ENCODE data around the gene DGUOK.
"Not testable (repeated sequence)": the region's sequence is repeated elsewhere in the genome, so short reads cannot be mapped to it uniquely, and the experiment has no call there.

DGUOK gene

DNA sequence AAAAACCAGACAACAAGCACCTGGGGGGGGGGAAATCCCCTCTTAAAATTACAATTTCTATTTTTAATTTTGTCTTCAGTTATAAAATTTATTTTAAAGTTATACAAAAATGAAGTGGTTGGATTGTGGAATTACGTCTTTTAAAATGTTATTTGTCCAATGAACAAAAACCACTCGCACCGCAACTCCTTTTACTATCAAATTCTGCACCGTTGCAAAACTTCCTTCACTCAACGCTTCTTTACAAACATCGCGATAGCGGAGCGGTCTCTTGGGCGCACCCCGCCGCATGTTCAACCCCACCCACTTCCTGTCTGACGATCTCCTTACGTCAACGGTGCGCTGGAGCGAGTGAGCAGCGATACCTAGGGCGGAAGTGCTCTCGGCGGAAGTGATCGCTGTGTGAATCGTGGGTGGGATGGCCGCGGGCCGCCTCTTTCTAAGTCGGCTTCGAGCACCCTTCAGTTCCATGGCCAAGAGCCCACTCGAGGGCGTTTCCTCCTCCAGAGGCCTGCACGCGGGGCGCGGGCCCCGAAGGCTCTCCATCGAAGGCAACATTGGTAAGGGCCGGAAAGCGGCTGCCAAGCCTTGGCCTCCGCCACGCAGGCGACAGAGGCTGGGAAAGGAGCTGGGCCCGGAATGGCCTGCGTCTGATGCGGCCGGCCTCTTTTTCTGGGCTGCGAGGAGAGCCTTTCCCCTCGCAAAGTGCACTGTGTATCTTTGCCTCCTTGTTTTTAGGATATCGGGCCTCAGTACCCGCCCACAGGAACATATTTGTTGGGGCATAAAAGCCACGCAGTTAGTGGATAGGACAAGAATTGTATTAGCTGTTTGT lies at the start of gene DGUOK:
Gene DGUOK (plus strand): TSS at position 388 of the 835 bp plus-strand sequence. CDS start 31 bp downstream, at position 419.
- peak; percentile 100 for DNase-seq (ENCODE audit: low read depth)
- H3K4me3 ChIP-seq (ENCODE audit: low read length): peak within 1 kb of the TSS; percentile 80
- TF ChIP-seq, protein P1, sequence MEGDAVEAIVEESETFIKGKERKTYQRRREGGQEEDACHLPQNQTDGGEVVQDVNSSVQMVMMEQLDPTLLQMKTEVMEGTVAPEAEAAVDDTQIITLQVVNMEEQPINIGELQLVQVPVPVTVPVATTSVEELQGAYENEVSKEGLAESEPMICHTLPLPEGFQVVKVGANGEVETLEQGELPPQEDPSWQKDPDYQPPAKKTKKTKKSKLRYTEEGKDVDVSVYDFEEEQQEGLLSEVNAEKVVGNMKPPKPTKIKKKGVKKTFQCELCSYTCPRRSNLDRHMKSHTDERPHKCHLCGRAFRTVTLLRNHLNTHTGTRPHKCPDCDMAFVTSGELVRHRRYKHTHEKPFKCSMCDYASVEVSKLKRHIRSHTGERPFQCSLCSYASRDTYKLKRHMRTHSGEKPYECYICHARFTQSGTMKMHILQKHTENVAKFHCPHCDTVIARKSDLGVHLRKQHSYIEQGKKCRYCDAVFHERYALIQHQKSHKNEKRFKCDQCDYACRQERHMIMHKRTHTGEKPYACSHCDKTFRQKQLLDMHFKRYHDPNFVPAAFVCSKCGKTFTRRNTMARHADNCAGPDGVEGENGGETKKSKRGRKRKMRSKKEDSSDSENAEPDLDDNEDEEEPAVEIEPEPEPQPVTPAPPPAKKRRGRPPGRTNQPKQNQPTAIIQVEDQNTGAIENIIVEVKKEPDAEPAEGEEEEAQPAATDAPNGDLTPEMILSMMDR (IDR thresholded peaks at IDR 0.05; ENCODE audit: insufficient read depth, low read depth, low read length, missing control alignments): no peak

DNA sequence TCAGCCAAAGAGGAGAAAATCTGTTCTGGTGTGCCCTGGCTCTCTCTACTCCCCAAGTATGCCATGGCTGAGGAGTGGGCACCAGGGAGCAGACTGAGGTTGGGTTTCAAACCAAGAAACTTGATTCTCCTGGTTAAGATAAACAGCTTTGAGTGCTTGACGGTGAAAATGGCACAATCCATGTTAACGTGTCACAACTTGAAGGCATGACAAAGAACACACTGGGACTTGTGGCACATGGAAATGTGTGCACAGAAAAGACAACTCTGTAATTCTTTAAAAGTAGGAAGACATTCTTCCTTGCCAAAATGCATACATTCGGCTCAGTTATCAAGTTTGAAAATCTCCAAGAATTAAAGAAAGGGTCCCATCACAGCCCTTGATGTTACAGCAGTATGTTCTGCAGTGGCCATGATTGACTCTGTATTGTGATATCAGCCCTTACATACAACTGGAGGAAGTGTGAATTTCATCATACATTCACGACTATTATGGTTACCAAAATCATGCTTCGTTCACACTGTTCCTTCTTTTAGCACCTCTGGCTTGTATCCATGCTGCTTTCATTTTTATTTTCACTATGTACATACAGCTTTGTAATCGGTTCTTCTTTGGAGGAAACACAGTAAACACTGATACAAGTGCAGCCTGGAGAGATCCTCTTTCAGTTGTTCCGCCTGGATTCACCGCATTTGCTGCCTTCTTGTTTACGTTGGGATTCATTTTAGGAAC lies 49.4 kb upstream of the DGUOK start:
- peak; percentile 66 for DNase-seq (ENCODE audit: low read depth)
- no peak overlapping the region for H3K4me3 ChIP-seq (ENCODE audit: low read length)
- TF ChIP-seq, protein P1 (IDR thresholded peaks at IDR 0.05; ENCODE audit: insufficient read depth, low read depth, low read length, missing control alignments): no peak

DNA sequence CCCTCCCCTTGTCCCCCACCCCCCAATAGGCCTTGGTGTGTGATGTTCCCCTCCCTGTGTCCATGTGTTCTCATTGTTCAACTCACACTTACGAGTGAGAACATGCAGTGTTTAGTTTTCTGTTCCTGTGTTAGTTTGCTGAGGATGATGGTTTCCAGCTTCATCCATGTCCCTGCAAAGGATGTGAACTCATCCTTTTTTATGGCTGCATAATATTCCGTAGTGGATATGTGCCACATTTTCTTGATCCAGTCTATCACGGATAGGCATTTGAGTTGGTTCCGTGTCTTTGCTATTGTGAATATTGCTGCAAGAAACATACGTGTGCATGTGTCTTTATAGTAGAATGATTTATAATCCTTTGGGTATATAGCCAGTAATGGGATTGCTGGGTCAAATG lies 48.7 kb upstream of the DGUOK start:
- DNase-seq (ENCODE audit: low read depth); H3K4me3 ChIP-seq (ENCODE audit: low read length): not testable (repeated sequence)

DNA sequence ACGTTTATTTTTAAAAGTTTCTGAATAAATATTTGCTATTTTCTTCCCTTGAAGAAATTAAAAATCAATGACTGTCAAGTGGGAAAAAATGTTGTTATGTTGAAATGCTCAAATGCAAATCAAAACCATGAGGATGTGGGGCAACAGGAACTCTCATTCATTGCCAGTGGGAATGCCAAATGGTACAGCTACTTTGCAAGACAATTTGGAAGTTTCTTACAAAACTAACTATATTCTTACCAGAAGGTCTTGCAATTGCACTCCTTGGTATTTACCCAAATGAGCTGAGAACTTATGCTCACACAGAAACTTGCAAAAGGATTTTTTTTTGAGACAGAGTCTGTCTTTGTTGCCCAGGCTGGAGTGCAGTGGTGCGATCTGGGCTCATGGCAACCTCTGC lies 41.3 kb upstream of the DGUOK start:
- no peak overlapping the region for H3K4me3 ChIP-seq (ENCODE audit: low read length)
- TF ChIP-seq, protein P1 (IDR thresholded peaks at IDR 0.05; ENCODE audit: insufficient read depth, low read depth, low read length, missing control alignments): no peak
- no peak for DNase-seq (ENCODE audit: low read depth)

DNA sequence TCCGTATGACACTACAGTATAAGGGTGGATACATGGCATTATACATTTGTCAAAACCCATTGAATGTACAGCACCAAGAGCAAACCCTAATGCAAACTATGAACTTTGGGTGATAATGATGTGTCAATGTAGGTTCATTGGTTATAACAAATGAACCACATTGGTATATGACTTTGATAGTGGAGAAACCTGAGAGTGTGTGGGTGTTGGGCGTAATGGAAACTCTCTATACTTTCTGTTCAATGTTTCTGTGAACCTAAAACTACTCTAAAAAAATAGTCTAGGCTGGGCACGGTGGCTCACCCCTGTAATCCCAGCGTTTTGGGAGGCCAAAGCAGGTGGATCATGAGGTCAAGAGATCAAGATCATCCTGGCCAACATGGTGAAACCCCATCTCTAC lies 40.3 kb upstream of the DGUOK start:
- DNase-seq (ENCODE audit: low read depth): no peak
- TF ChIP-seq, protein P1 (IDR thresholded peaks at IDR 0.05; ENCODE audit: insufficient read depth, low read depth, low read length, missing control alignments): no peak
- no peak overlapping the region for H3K4me3 ChIP-seq (ENCODE audit: low read length)

DNA sequence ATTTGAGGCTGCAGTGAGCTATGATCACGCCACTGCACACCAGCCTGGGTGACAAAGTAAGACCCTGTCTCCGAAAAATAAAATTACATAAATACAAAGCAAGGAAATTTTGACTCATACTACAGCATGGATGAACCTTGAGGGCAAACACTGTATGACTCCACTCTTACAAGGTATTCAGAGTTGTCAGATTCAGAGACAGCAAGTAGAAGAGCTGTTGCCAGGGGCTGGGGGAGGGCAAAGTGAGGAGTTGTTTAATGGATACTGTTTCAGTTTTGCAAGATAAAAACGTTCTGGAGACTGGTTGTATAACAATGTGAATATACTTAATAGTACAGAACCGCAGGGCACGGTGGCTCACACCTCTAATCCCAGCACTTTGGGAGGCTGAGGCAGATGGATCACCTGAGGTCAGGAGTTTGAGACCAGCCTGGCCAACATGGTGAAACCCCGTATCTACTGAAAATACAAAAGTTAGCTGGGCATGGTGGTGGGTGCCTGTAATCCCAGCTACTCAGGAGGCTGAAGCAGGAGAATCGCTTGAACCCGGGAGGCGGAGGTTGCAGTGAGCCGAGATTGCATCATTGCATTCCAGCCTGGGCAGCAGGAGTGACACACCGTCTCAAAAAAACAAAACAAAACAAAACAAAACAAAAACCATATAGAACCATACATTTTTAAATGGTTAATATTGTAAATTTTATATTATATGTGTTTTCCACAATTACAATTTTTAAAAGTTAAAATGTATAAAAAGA lies 38.9 kb upstream of the DGUOK start:
- not testable (repeated sequence) for H3K4me3 ChIP-seq (ENCODE audit: low read length)
- peak; percentile 79 for DNase-seq (ENCODE audit: low read depth)

DNA sequence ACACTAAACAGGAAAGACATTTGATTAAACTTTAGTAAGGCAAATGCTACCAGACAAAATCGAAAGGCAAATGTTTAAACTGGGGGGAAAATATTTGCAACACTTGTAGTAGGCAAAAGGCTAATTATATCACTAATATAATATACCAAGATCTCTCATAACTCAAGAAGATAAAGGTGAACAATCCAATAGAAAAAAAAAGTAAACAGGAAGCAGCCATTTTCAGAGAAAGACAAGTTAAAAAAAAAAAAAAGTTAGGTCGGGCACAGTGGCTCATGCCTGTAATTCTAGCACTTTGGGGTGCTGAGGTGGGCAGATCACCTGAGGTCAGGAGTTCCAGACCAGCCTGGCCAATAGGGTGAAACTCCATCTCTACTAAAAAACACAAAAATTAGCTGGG lies 38.3 kb upstream of the DGUOK start:
- no peak for DNase-seq (ENCODE audit: low read depth)
- TF ChIP-seq, protein P1 (IDR thresholded peaks at IDR 0.05; ENCODE audit: insufficient read depth, low read depth, low read length, missing control alignments): no peak
- no peak overlapping the region for H3K4me3 ChIP-seq (ENCODE audit: low read length)

Measured in epithelial cell of esophagus (primary cell).